Measurements from ENCODE around the gene HOXA2. TPM values are rescaled to one million over a fixed set of nuclear protein-coding genes. Genes with fewer than 3 reads are reported as not detected.

Gene HOXA2
- total RNA-seq, 1 experiment from 2014 or later = 0.84 TPM

DNA sequence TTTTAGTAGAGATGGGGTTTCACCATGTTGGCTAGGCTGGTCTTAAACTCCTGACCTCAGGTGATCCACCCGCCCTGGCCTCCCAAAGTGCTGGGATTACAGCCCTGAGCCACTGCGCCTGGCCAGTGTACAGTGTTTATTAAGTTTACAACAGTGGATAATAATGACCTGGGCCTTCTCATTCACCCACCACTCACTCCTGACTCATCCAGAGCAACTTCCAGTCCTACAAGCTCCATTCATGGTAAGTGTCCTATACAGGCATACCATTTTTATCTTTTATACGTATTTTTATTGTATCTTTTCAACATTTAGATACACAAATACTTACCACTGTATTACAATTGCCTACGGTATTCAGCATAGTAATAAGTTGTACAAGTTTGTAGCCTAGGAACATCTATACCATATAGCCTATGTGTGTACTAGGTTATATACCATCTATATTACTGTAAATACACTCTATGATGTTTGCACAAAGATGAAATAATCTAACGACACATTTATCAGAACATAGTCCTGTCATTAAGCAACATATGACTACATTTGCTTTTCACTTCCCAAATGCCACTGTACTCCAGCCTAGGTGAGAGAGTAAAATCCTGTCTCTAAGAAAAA, 23.8 kb downstream of the HOXA2 start:
- DNase-seq (ENCODE audit: low read depth) = no peak

- DNase-seq (ENCODE audit: low read depth) = peak; percentile 21
These were observed 29.4 kb downstream of the HOXA2 start for GRCh38 chr7:27073076-27073475.

- peak; percentile 36 for DNase-seq (ENCODE audit: low read depth)
These were observed 30.7 kb downstream of the HOXA2 start for GRCh38 chr7:27071622-27072390.

DNA sequence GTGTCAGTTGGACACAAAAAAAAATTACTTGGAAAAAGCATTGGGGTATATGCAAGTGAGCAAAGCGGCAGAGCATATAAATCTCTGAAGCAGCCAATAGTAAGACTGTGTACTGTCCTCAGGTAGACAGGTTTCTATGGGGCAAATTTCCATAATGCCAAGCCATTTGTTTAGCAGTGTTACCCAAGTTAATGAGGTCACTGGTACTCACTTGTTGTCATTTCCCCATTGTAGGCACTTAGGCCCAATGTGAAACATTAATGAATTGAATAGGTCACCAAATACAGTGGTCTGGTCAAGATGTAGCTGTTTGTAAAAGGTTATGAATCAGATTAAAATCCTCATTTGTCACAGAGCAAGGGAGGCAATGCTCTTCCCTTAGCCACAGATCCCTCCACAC, 34.2 kb downstream of the HOXA2 start:
- DNase-seq (ENCODE audit: low read depth) = no peak

- DNase-seq (ENCODE audit: low read depth) = peak; percentile 81
These were observed 36.3 kb downstream of the HOXA2 start for GRCh38 chr7:27066148-27066547.

GRCh38 chr7:27065709-27066108, 36.8 kb downstream of the HOXA2 start:
- no peak for DNase-seq (ENCODE audit: low read depth)

- DNase-seq (ENCODE audit: low read depth) = no peak
These were observed 37.8 kb downstream of the HOXA2 start for GRCh38 chr7:27064661-27065060.

DNA sequence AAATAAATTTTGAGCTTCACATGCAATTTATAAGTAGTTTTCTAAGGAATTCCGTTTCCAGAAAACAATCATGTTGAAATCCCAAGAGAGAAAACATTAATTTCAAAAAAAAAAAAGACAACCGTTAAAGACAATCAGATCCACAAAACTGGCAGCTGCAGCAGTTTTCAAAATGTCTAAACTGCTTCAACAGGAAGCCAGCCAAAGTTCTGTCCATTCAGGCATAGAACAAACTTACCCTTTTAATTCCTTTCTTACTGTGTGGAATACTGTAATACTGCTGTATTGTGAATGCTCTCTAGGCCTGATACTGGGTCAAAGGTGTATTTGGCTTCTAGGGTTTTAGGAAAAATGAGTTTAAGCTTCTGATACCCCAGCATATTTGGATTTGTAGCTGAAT, 38.3 kb downstream of the HOXA2 start:
- DNase-seq (ENCODE audit: low read depth) = peak; percentile 35

GRCh38 chr7:27062946-27063345, 39.5 kb downstream of the HOXA2 start:
- no peak for DNase-seq (ENCODE audit: low read depth)

DNA sequence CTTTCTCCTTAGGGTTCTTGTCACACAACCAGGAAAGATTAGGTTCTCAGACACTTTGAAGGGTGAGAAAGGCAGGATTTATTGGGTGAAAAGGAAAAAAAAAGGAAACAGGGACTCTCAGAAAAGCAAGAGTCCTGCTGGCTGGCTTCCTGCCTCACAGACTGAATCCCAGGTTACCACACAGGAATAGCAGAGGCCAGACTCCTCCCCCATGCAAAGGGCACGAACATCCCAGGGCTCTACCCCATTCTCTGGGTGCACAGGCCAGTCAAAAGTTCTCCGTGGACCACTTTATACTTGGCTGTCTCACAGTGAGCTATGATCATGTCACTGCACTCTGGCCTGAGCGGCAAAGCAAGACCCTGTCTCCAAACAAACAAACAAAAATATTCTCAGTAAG, 49.3 kb downstream of the HOXA2 start:
- DNase-seq (ENCODE audit: low read depth) = no peak

DNA sequence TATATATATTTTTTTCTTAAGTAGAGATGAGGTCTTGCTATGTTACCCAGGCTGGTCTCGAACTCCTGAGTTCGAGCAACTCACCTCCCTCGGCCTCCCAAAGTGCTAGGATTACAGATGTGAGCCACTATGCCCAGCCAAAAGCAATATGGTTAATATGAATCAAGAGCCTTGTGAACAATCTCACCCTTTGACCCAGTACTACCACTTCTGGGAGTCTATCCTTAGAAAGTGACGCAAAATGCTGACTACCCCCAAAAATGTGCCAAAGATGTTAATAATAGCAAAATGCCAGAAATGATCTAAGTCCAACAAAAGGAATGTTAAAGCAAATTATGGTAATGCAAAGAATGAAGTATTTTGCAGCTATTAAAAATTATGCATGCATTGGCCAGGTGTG, 51.0 kb downstream of the HOXA2 start:
- no peak for DNase-seq (ENCODE audit: low read depth)

Other genes starting within 250 kb of the HOXA2 start
- gene SKAP2, start 238.1 kb downstream of the HOXA2 start, total RNA-seq (2014; rRNA removed; shearing (Covaris generic)) = 36.7 and 58.0 TPM in 2 replicates
- gene HOXA1, start 6.7 kb downstream of the HOXA2 start, total RNA-seq (2014; rRNA removed; shearing (Covaris generic)) = 6.2 and 7.3 TPM in 2 replicates
- gene HOXA4, start 28.1 kb upstream of the HOXA2 start, total RNA-seq (2014; rRNA removed; shearing (Covaris generic)) = 4.3 and 9.7 TPM in 2 replicates
- gene HOXA5, start 41.0 kb upstream of the HOXA2 start, total RNA-seq (2014; rRNA removed; shearing (Covaris generic)) = 4.7 and 5.6 TPM in 2 replicates
- gene HOXA6, start 45.1 kb upstream of the HOXA2 start, total RNA-seq (2014; rRNA removed; shearing (Covaris generic)) = 1.8 and 7.2 TPM in 2 replicates
- gene HOXA3, start 49.9 kb upstream of the HOXA2 start, total RNA-seq (2014; rRNA removed; shearing (Covaris generic)) = 0.98 and 4.7 TPM in 2 replicates
- 16.4 and 19.7 TPM in 2 replicates for gene HOXA7, start 54.0 kb upstream of the HOXA2 start, total RNA-seq (2014; rRNA removed; shearing (Covaris generic))
- gene HOXA9, start 62.9 kb upstream of the HOXA2 start, total RNA-seq (2014; rRNA removed; shearing (Covaris generic)) = 0.12 TPM in 1 of 2 replicates, not detected in the other
- 12.9 and 18.7 TPM in 2 replicates for gene HOXA10, start 71.6 kb upstream of the HOXA2 start, total RNA-seq (2014; rRNA removed; shearing (Covaris generic))
- 1.4 and 1.9 TPM in 2 replicates for gene HOXA11, start 82.5 kb upstream of the HOXA2 start, total RNA-seq (2014; rRNA removed; shearing (Covaris generic))
- gene HOXA13, start 97.4 kb upstream of the HOXA2 start, total RNA-seq (2014; rRNA removed; shearing (Covaris generic)) = 1.7 and 2.3 TPM in 2 replicates
- gene EVX1, start 140.1 kb upstream of the HOXA2 start, total RNA-seq (2014; rRNA removed; shearing (Covaris generic)) = not detected in 2 replicates

Data from RPMI7951 (cell line).